HG02885 (cell line): Measurements from ENCODE around the gene NEDD9.

Experiments used
- ATAC-seq: cut with Tn5 transposase; IDR thresholded peaks from one replicate; pipeline ENCODE4 v1.9.1; 2021; ENCODE audit warnings: mild to moderate bottlenecking; ENCODE audit not compliant: unreplicated experiment, poor library complexity

NEDD9 gene

GRCh38 chr6:11152581-11152980, 79.9 kb downstream of the NEDD9 start:
- no peak for ATAC-seq

- no peak for ATAC-seq
Observed at GRCh38 chr6:11151488-11151887, 81.0 kb downstream of the NEDD9 start.

- no peak for ATAC-seq
Observed at GRCh38 chr6:11149551-11149950, 82.9 kb downstream of the NEDD9 start.

GRCh38 chr6:11146117-11146826, 86.2 kb downstream of the NEDD9 start:
- ATAC-seq = no peak

- ATAC-seq = peak; percentile 88
Observed at GRCh38 chr6:11144393-11144851, 88.0 kb downstream of the NEDD9 start.

GRCh38 chr6:11143394-11144371, 88.8 kb downstream of the NEDD9 start:
- ATAC-seq = no peak

GRCh38 chr6:11142296-11143027, 90.0 kb downstream of the NEDD9 start:
- no peak for ATAC-seq

- ATAC-seq = no peak
Observed at GRCh38 chr6:11141295-11141694, 91.2 kb downstream of the NEDD9 start.

- no peak for ATAC-seq
Observed at GRCh38 chr6:11140056-11140455, 92.4 kb downstream of the NEDD9 start.

- peak; percentile 83 for ATAC-seq
Observed at GRCh38 chr6:11139051-11139960, 93.2 kb downstream of the NEDD9 start.

GRCh38 chr6:11136809-11137208, 95.7 kb downstream of the NEDD9 start:
- no peak for ATAC-seq
